Measurements from ENCODE around the gene FANCC. TPM values are rescaled to one million over a fixed set of nuclear protein-coding genes. Genes with fewer than 3 reads are reported as not detected.

Gene FANCC
- total RNA-seq, 1 experiment from 2014 or later, result 44.7 TPM

GRCh38 chr9:95060234-95060633 lies 257.3 kb downstream of the FANCC start:
- no peak overlapping the region for H2AFZ ChIP-seq
- no peaks in the 10 kb centered on the region for H3K27me3 ChIP-seq (ENCODE audit: insufficient read depth, low read depth)
- no peak for DNase-seq
- CTCF ChIA-PET, result no interaction called here
- no peak for TF ChIP-seq EZH2 (IDR thresholded peaks at IDR 0.05; ENCODE audit: low read depth)
- TF ChIP-seq, protein P1, sequence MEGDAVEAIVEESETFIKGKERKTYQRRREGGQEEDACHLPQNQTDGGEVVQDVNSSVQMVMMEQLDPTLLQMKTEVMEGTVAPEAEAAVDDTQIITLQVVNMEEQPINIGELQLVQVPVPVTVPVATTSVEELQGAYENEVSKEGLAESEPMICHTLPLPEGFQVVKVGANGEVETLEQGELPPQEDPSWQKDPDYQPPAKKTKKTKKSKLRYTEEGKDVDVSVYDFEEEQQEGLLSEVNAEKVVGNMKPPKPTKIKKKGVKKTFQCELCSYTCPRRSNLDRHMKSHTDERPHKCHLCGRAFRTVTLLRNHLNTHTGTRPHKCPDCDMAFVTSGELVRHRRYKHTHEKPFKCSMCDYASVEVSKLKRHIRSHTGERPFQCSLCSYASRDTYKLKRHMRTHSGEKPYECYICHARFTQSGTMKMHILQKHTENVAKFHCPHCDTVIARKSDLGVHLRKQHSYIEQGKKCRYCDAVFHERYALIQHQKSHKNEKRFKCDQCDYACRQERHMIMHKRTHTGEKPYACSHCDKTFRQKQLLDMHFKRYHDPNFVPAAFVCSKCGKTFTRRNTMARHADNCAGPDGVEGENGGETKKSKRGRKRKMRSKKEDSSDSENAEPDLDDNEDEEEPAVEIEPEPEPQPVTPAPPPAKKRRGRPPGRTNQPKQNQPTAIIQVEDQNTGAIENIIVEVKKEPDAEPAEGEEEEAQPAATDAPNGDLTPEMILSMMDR (conservative IDR thresholded peaks at IDR 0.05), result no peak
- BruUV-seq (replicated peaks), result no TSS peak
- peaks cover 34% of the 10 kb centered on the region for H3K36me3 ChIP-seq (ENCODE audit: low read depth)
- peaks cover 87% of the 10 kb centered on the region for H4K20me1 ChIP-seq (ENCODE audit: insufficient read depth)
- H3K27ac ChIP-seq, result 0 out of 2 replicates have a peak overlapping the region, but pooled peaks have one; percentile 25
- POLR2A ChIA-PET (ENCODE audit: unreplicated experiment), result no interaction called here
- H3K9me2 ChIP-seq (ENCODE audit: insufficient read depth), result no peaks in the 10 kb centered on the region
- no peak overlapping the region for H3K4me3 ChIP-seq
- intact Hi-C loops (cut with micrococcal nuclease; ENCODE audit: unreplicated experiment), result no loop called here
- H3K4me1 ChIP-seq (replicated peaks; ENCODE audit: insufficient read depth), result no peaks in the 10 kb centered on the region
- H3K79me2 ChIP-seq (ENCODE audit: low read depth), result peaks cover 100% of the 10 kb centered on the region
- H3K9me3 ChIP-seq (ENCODE audit: insufficient read depth, low read depth), result no peaks in the 10 kb centered on the region
- H3K4me2 ChIP-seq, result no peak overlapping the region
- H3F3A ChIP-seq (ENCODE audit: insufficient read depth, low read depth), result peaks cover 17% of the 10 kb centered on the region

DNA sequence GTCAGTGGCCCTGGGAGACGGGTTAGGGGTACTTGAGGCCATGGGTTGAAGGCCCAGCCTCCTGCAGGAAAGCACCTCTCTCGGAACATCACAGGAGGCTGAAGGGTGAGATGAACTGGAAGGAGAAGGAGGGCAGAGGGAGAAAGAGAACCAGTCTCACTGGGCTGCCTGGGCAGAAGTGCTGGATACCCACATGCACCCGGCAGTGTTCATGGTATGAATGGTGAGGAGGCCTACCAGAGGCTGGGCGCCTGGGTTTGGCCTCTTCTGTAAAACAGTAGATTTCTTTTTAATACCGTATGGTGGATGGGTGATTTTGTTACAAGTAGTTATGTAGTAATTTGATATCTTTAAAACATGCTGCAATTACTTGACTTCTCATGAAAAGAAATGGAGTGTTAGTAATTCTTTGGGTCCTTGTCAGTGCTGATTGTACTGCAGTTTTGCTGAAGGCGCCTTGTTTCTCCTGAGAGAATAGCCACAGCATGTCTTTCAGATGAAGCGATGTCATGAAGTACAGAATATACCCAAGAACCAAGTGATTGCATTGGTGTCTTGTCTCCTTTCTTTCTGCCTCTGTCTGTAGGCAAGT lies 258.6 kb downstream of the FANCC start:
- Histone ChIP-seq H3K36me3 (ENCODE audit: low read depth) (peaks cover 36% of the 10 kb centered on the region), H2AFZ (no peak overlapping the region), H3K4me3 (no peak overlapping the region), H3K4me1 (replicated peaks; ENCODE audit: insufficient read depth) (no peaks in the 10 kb centered on the region), H3K79me2 (ENCODE audit: low read depth) (peaks cover 100% of the 10 kb centered on the region), H3K27me3 (ENCODE audit: insufficient read depth, low read depth) (no peaks in the 10 kb centered on the region), H3F3A (ENCODE audit: insufficient read depth, low read depth) (peaks cover 29% of the 10 kb centered on the region), H3K27ac (no peak overlapping the region), H3K4me2 (no peak overlapping the region), H3K9me2 (ENCODE audit: insufficient read depth) (no peaks in the 10 kb centered on the region), H3K9me3 (ENCODE audit: insufficient read depth, low read depth) (no peaks in the 10 kb centered on the region), H4K20me1 (ENCODE audit: insufficient read depth) (peaks cover 87% of the 10 kb centered on the region)
- TF ChIP-seq, protein P1 (conservative IDR thresholded peaks at IDR 0.05), result no peak
- TF ChIP-seq EZH2 (IDR thresholded peaks at IDR 0.05; ENCODE audit: low read depth), result no peak
- no peak for DNase-seq
- ChIA-PET CTCF (no interaction called here), POLR2A (ENCODE audit: unreplicated experiment) (no interaction called here)
- BruUV-seq (replicated peaks), result no TSS peak
- intact Hi-C loops (cut with micrococcal nuclease; ENCODE audit: unreplicated experiment), result no loop called here

GRCh38 chr9:95058121-95058785 lies 259.3 kb downstream of the FANCC start:
- no peaks in the 10 kb centered on the region for H3K4me1 ChIP-seq (replicated peaks; ENCODE audit: insufficient read depth)
- H3K4me2 ChIP-seq, result no peak overlapping the region
- TF ChIP-seq, protein P1 (conservative IDR thresholded peaks at IDR 0.05), result no peak
- TF ChIP-seq EZH2 (IDR thresholded peaks at IDR 0.05; ENCODE audit: low read depth), result no peak
- H3K4me3 ChIP-seq, result no peak overlapping the region
- BruUV-seq (replicated peaks), result no TSS peak
- intact Hi-C loops (cut with micrococcal nuclease; ENCODE audit: unreplicated experiment), result no loop called here
- no peaks in the 10 kb centered on the region for H3K9me3 ChIP-seq (ENCODE audit: insufficient read depth, low read depth)
- no peak overlapping the region for H3K27ac ChIP-seq
- ChIA-PET CTCF (interaction anchor here (0.6 kb wide), 1 partner anchor 122 kb away, joined by 3 read pairs; no protein-coding TSS in a partner anchor), POLR2A (ENCODE audit: unreplicated experiment) (no interaction called here)
- peaks cover 36% of the 10 kb centered on the region for H3K36me3 ChIP-seq (ENCODE audit: low read depth)
- no peaks in the 10 kb centered on the region for H3K27me3 ChIP-seq (ENCODE audit: insufficient read depth, low read depth)
- H3F3A ChIP-seq (ENCODE audit: insufficient read depth, low read depth), result peaks cover 35% of the 10 kb centered on the region
- peaks cover 89% of the 10 kb centered on the region for H4K20me1 ChIP-seq (ENCODE audit: insufficient read depth)
- no peaks in the 10 kb centered on the region for H3K9me2 ChIP-seq (ENCODE audit: insufficient read depth)
- H2AFZ ChIP-seq, result no peak overlapping the region
- H3K79me2 ChIP-seq (ENCODE audit: low read depth), result peaks cover 100% of the 10 kb centered on the region
- DNase-seq, result no peak
